Stimulated activated CD4-positive, alpha-beta T cell treated with anti-CD3 and anti-CD28 coated beads, Interleukin-12 subunit alpha, Interleukin-12 subunit beta, amount 100 ng/mL, for 24 hours (primary cell): ENCODE measurements around the gene SCT.
"Not testable (repeated sequence)": the region's sequence is repeated elsewhere in the genome, so short reads cannot be mapped to it uniquely, and the experiment has no call there.

Source experiments
- DNase-seq, 2 experiments: peaks; one replicate each; pipeline ENCODE4 v3.0.0-alpha.2; 2020; ENCODE audit warnings: low read depth in 2 of 2

The SCT gene

GRCh38 chr11:626475-627307, at the start of gene SCT:
TSS of gene SCT (minus strand) at chr11:627181. CDS start at chr11:627143, 38 bp downstream.
- DNase-seq = no peak

GRCh38 chr11:674406-674805, 47.4 kb upstream of the SCT start:
- no peak for DNase-seq

DNA sequence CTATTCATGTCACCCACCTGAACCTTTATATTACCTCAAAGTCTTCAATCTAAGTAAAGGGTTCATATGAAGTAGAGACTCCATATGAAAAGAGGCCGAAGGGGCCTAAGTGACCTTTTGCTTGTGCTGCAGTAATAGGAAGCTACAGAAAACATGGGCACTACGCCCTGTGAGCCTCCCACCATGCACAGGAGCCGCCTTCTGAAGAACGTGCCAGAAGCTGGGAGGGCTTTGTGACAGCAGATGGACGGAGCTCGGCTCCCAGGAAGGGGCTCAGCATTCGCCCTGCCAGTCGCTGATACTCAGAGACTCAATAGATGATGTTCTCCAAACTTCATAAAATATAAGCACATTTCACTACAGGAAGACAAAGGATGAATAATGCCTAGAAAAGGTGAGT, 46.9 kb upstream of the SCT start:
- DNase-seq = no peak

- DNase-seq = no peak
These were observed 38.8 kb upstream of the SCT start for GRCh38 chr11:665704-666281.

- DNase-seq = no peak
These were observed 38.2 kb upstream of the SCT start for GRCh38 chr11:665062-665703.

DNA sequence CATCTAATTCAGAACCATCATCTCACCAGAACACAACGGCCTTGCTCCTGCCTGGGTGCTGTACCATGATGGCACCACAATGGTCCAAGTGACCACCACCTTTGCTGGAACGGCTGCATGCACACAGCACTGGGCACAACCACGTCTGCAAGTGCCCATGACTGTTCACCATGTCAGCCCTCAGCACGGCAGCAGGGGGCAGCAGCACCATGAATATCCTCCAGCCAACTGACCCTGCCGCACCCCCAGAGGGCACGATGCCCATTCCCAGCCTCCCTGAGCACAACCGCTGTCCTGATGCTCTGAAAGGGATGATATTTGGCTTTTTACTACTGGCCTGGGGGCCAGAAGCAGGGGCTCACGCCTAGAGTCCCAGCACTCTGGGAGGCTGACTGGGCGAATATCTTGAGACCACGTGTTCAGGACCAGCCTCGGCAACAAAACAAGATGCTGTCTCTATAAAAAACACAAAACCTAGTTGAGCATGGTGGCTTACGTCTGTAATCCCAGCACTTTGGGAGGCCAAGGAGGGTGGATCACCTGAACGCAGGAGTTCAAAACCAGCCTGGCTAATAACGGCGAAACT, 35.8 kb upstream of the SCT start:
- DNase-seq = no peak

DNA sequence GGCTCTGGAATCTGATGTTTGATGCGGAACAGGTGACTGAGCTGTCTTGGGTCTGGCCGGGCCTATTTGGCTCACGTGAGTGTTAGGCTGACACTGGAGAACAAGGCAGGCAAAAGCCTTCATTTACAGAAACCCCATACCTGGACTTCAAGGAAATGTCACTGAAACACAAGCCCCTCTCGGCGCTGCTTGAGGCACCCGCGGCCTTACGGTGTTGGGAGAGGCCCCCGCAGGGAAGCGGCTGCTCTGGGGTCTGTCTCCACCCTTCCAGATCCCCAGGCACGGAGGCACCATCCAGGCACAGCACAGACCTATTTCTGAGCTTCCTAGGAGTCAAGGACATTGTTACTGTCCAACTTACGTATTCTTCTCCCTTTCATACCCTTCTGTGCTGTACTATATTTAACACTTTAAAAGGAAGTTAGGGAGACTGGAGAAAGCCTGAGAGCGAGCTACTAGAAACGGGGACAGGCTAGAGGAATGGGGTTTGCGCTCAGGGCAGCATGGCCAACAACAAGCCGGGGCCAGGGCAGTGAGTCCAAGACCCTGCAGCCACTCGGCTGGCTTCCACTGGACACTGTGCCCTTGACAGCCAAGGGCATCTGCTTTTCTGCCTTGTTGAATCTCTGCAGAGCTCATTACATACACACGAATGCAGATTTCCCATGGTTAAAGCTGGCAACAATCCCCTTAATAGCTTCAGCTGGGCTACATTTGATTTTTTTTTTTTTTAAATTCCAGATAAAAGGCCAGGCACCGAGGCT, 33.9 kb upstream of the SCT start:
- DNase-seq = no peak

DNA sequence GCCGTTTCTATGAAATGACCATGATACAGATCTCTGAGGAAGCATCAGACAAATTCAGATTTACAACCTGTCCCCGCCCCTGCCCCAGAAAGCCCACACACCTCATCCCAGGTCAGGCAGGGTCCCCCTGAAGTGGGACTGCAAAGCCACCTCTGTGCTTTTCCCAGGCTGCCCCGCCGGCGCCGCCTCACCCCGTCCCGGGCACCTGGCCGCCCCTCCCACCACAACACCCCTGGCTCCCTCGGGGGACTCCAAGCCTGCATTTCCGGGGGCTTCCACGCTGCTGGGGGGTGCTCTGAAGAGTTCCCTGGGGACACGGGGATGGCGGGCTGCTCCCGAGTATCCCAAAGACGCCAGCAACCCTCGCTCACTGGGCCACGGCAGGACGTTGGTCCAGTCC, 33.3 kb upstream of the SCT start:
- no peak for DNase-seq

GRCh38 chr11:659532-660085, 32.6 kb upstream of the SCT start:
- no peak for DNase-seq

DNA sequence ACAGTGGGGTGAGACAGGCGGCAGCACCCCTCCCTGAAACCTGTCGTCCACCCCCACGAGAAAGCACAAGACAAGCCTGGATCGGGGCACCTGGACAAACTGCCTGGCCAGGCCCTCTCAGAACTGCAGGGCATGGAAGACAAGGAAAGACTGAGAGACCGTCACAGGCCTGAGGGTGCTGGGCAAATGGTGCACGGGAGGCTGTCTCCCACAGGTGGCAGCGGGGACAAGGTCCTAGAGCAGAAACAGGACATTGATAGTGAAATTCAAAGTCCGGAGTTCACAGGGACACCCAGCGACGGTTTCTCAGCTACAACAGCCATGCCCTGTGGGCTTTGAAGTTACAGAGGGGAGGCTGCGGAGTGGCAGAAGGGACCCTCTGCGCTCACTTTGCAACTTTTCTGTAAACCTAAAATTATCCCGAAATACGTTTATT, 30.7 kb upstream of the SCT start:
- no peak for DNase-seq

GRCh38 chr11:656866-657265, 29.9 kb upstream of the SCT start:
- no peak for DNase-seq

DNA sequence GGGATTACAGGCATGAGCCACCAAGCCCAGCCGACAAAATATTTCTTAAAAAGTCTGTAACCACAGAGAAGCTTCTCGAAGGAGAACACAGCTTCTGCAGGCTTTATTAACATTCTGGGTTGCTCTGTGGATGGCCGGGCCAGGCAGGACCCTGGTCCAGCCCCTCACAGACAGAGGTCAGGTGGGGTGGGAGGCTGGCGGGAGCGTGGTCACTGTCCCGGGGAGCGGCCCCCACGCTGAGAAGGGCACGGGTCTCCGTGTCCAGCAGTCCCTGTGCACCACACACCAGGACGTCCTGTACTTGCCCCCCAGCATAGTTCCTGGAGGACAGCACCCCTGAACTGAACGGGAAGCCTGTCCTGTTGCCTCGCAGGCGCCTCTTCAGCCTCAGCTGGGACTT, 29.4 kb upstream of the SCT start:
- DNase-seq = no peak

- DNase-seq = no peak
These were observed 28.2 kb upstream of the SCT start for GRCh38 chr11:655036-655726.

DNA sequence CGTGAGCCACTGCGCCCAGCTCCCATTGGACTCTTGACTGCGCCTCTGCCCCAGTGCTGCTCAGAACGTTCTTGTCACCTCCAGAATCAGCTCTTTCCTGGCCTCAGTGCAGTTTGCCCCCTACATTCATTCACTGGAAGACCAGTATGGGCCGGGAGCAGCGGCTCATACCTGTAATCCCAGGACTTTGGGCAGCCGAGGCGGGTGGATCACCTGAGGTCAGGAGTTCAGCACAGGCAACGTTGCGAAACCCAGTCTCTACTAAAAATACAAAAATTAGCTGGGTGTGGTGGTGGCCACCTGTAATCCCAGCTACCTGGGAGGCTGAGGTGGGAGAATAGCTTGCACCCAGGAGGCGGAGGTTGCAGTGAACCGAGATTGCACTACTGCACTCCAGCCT, 27.5 kb upstream of the SCT start:
- not testable (repeated sequence) for DNase-seq

- DNase-seq = no peak
These were observed 26.9 kb upstream of the SCT start for GRCh38 chr11:653837-654236.

GRCh38 chr11:653136-653535, 26.2 kb upstream of the SCT start:
- not testable (repeated sequence) for DNase-seq

DNA sequence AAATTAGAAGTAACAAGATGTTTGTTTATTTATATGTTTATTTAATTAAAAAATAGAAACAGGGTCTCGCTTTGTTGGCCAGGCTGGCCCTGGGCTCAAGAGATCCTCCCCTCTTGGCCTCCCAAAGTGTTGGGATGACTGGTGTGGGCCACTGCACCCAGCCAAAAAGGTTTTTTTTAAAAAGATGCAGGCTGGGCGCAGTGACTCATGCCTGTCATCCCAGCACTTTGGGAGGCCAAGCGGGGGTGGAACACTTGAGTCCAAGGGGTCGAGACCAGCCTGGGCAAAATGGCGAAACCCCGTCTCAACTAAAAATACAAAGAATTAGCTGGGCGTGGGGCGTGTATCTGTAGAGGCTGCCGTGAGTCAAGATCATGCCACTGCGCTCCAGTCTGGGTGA, 23.5 kb upstream of the SCT start:
- no peak for DNase-seq

DNA sequence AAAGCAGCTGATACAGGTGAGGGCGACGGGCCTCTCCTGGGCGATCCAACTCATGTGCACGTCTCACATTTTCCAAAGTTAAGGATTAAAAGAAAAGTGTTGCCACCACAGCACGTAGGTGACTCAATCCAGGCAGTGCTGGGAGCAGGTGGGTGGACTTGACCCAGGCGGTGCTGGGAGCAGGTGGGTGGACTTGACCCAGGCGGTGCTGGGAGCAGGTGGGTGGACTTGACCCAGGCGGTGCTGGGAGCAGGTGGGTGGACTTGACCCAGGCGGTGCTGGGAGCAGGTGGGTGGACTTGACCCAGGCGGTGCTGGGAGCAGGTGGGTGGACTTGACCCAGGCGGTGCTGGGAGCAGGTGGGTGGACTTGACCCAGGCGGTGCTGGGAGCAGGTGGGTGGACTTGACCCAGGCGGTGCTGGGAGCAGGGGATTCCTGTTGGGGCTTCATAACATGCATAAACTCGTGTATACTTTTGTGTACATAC, 20.7 kb upstream of the SCT start:
- DNase-seq = not testable (repeated sequence)

DNA sequence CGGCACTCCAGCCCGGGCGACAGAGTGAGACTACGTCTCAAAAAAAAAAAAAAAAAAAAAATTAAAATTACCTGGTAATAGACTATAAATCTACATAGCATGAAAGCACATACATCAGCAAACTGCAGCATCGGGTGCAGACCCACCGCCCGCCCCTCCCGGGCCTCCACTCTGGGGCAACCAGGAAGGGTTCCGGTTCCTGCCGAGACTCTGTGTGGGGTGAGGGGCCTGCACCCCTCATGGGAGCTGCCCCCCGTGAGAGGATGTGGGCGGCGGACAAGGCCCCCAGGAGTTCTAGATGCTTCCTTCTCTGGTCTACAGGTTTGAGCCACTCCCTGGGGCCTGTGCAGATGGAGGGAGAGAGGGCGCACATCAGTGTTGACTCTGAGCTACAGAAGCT, 19.2 kb upstream of the SCT start:
- DNase-seq = no peak

DNA sequence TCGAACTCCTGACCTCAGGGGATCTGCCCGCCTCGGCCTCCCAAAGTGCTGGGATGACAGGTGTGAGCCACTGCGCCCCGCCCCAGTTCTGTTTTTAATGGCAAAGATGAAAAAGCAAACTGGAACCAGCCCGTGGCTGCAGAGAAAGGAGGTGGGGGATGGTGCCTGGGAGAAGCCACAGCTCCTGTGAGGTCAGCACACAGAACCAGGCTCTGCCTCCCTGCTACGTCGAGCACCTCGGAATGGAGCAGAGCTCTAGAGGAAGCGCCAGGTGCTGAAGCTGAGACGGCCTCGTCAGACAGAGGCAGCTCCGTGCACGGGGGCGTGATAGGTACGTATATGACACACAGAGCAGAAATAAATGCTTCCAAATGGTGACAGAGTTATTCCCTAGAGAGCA, 18.6 kb upstream of the SCT start:
- no peak for DNase-seq
